Calu3 (cell line): Measurements from ENCODE around the gene PDGFD. TPM values are rescaled to one million over a fixed set of nuclear protein-coding genes. Genes with fewer than 3 reads are reported as not detected.

Source experiments
- BruUV-seq: library from RNA; stranded (reverse); fragments of 400-500 nt; replicated peaks from 2 replicates; lab custom pipeline; 2021; lab: Mats Ljungman, UMichigan
- CTCF ChIA-PET: fragments of 300-600 bp; sonication (Branson Sonifier 250); formaldehyde crosslinking; loops from one replicate; lab custom pipeline; 2022; ENCODE audit warnings: antibody characterized with exemption; lab: Charles Lee
- DNase-seq: peaks from one replicate; pipeline ENCODE4 v3.0.0; 2022
- H3K27ac Mint-ChIP-seq: one replicate; pipeline ENCODE4 v1.8.0; 2022; ENCODE audit warnings: mixed read lengths; ENCODE audit not compliant: unreplicated experiment
- H3K27me3 Mint-ChIP-seq: one replicate; pipeline ENCODE4 v1.8.0; 2022; ENCODE audit warnings: mixed read lengths; ENCODE audit not compliant: unreplicated experiment
- H3K36me3 Mint-ChIP-seq: one replicate; pipeline ENCODE4 v1.8.0; 2022; ENCODE audit warnings: mild to moderate bottlenecking, moderate library complexity, mixed read lengths; ENCODE audit not compliant: insufficient read depth, unreplicated experiment
- H3K4me1 Mint-ChIP-seq: one replicate; pipeline ENCODE4 v1.8.0; 2022; ENCODE audit warnings: mild to moderate bottlenecking, low read depth, mixed read lengths; ENCODE audit not compliant: unreplicated experiment
- H3K4me3 Mint-ChIP-seq: one replicate; pipeline ENCODE4 v1.8.0; 2022; ENCODE audit warnings: mild to moderate bottlenecking, low read depth, moderate library complexity, mixed read lengths; ENCODE audit not compliant: unreplicated experiment
- H3K9me3 Mint-ChIP-seq: one replicate; pipeline ENCODE4 v1.8.0; 2022; ENCODE audit warnings: low read depth, mixed read lengths; ENCODE audit not compliant: unreplicated experiment
- CTCF ChIP-seq: fragments of 200-600 bp; IDR thresholded peaks from one replicate; pipeline ENCODE4 v1.8.0; 2022; ENCODE audit warnings: antibody characterized with exemption; ENCODE audit not compliant: unreplicated experiment
- intact Hi-C: fragments of 100-400 bp; cut with micrococcal nuclease; formaldehyde crosslinking; loops from one replicate; pipeline ENCODE4 v1.10.0; 2022; ENCODE audit not compliant: unreplicated experiment
- total RNA-seq: library from RNA; stranded (reverse); gene quantifications from 2 replicates; pipeline ENCODE4 v1.2.3, GENCODE V29; 2022

Gene PDGFD
- total RNA-seq, 1 experiment from 2014 or later, result 5.1 TPM

- CTCF ChIA-PET, result no interaction called here
- no TSS peak for BruUV-seq
- Mint-ChIP-seq H3K4me3 (no peak overlapping the region), H3K27ac (no peak overlapping the region), H3K4me1 (no peaks in the 10 kb centered on the region), H3K36me3 (no peaks in the 10 kb centered on the region), H3K27me3 (no peaks in the 10 kb centered on the region), H3K9me3 (no peaks in the 10 kb centered on the region)
- intact Hi-C loops, result no loop called here
- no peak for TF ChIP-seq CTCF
- DNase-seq, result no peak
Observed at GRCh38 chr11:103903621-103904323, 260.2 kb downstream of the PDGFD start.

GRCh38 chr11:103902994-103903393 is 261.0 kb downstream of the PDGFD start:
- intact Hi-C loops, result no loop called here
- CTCF ChIA-PET, result no interaction called here
- Mint-ChIP-seq H3K36me3 (no peaks in the 10 kb centered on the region), H3K4me1 (no peaks in the 10 kb centered on the region), H3K27ac (no peak overlapping the region), H3K4me3 (no peak overlapping the region), H3K9me3 (no peaks in the 10 kb centered on the region), H3K27me3 (no peaks in the 10 kb centered on the region)
- BruUV-seq, result no TSS peak
- TF ChIP-seq CTCF, result no peak
- no peak for DNase-seq

GRCh38 chr11:103901656-103902055 is 262.3 kb downstream of the PDGFD start:
- Mint-ChIP-seq H3K9me3 (no peaks in the 10 kb centered on the region), H3K36me3 (no peaks in the 10 kb centered on the region), H3K27ac (no peak overlapping the region), H3K4me3 (no peak overlapping the region), H3K27me3 (no peaks in the 10 kb centered on the region), H3K4me1 (no peaks in the 10 kb centered on the region)
- intact Hi-C loops, result no loop called here
- no TSS peak for BruUV-seq
- no peak for DNase-seq
- CTCF ChIA-PET, result no interaction called here
- TF ChIP-seq CTCF, result no peak

GRCh38 chr11:103898577-103899336 is 265.2 kb downstream of the PDGFD start:
- H3K36me3 Mint-ChIP-seq, result no peaks in the 10 kb centered on the region
- BruUV-seq, result no TSS peak
- CTCF ChIA-PET, result no interaction called here
- no peak for DNase-seq
- no peaks in the 10 kb centered on the region for H3K9me3 Mint-ChIP-seq
- intact Hi-C loops, result no loop called here
- H3K27me3 Mint-ChIP-seq, result no peaks in the 10 kb centered on the region
- TF ChIP-seq CTCF, result no peak
- no peaks in the 10 kb centered on the region for H3K4me1 Mint-ChIP-seq
- no peak overlapping the region for H3K4me3 Mint-ChIP-seq
- H3K27ac Mint-ChIP-seq, result no peak overlapping the region
